HepG2 (cell line): ENCODE results near the gene KIF13A.

ENCODE experiments used
- EHMT2 ChIP-seq: fragments of 200-600 bp; sonication (generic); IDR thresholded peaks from 2 replicates; pipeline ENCODE4 v1.7.0; 2017; ENCODE audit warnings: antibody characterized with exemption, low read depth, low read length, borderline replicate concordance
- FOXA1 ChIP-seq, 2 experiments: fragments of 450-650 bp in 1 of 2; sonication (generic) in 1 of 2; formaldehyde crosslinking in 1 of 2; IDR thresholded peaks; 2 replicates each; pipeline versions ENCODE4 v1.4.0 to v1.6.1; 2016 to 2020; ENCODE audit warnings: missing genetic modification reagents in 1 of 2
- NR2C2 ChIP-seq: sonication (generic); formaldehyde crosslinking; IDR thresholded peaks from 2 replicates; pipeline ENCODE4 v1.4.0; 2020; ENCODE audit warnings: missing genetic modification reagents, mild to moderate bottlenecking, moderate library complexity, borderline replicate concordance
- TP53 ChIP-seq: sonication (generic); formaldehyde crosslinking; conservative IDR thresholded peaks from 2 replicates; pipeline ENCODE4 v1.4.0; 2020; ENCODE audit warnings: missing genetic modification reagents
- ZBTB20 ChIP-seq: sonication (generic); formaldehyde crosslinking; IDR thresholded peaks from 2 replicates; pipeline ENCODE4 v1.8.1; 2023; ENCODE audit warnings: missing genetic modification reagents, low read depth, mild to moderate bottlenecking, borderline replicate concordance

GRCh38 chr6:18019539-18020534 is 32.4 kb upstream of the KIF13A start:
- TF ChIP-seq ZBTB20 (CRISPR knock-in tag) = no peak
- TF ChIP-seq NR2C2 (CRISPR knock-in tag) = no peak
- no peak for TF ChIP-seq FOXA1 (IDR thresholded peaks at IDR 0.05)
- no peak for TF ChIP-seq FOXA1 (CRISPR knock-in tag; IDR thresholded peaks at IDR 0.05)
- no peak for TF ChIP-seq TP53
- TF ChIP-seq EHMT2 = no peak
